ENCODE results near the gene PCDHB9.

The PCDHB9 gene

DNA sequence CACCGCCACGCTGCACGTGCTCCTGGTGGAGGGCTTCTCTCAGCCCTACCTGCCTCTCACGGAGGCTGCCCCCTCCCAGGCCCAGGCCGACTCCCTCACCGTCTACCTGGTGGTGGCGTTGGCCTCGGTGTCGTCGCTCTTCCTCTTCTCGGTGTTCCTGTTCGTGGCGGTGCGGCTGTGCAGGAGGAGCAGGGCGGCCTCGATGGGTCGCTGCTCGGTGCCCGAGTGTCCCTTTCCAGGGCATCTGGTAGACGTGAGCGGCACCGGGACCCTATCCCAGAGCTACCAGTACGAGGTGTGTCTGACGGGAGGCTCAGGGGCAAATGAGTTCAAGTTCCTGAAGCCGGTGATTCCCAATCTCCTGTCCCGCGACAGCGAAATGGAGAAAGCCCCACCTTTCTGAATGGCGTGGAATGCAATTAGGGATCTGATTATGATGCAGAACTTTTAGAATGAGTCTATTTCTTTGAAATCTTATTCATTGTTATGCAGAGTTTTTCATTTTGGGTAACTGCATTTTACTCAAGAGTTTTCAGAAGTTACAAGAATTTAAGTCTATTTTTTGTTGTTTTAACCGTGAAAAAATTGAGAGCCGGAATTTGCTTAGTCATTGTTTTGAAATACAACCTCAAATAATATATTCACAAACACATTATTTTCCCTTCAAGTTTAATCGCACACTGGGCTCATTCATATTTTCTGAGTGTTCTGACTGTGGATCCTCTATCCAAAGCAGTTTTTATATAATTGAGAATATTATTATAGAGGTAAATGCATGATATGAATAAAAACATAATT, 49.8 kb downstream of the PCDHB9 start:
- Histone ChIP-seq H2AFZ (ENCODE audit: low read depth) (no peak overlapping the region), H3K4me1 (ENCODE audit: low read depth, poor library complexity, severe bottlenecking) (no peaks in the 10 kb centered on the region), H3K36me3 (ENCODE audit: insufficient read depth) (no peaks in the 10 kb centered on the region), H4K20me1 (ENCODE audit: insufficient read depth) (no peaks in the 10 kb centered on the region), H3K4me2 (no peak overlapping the region), H3K4me3 (IDR thresholded peaks at IDR 0.05; ENCODE audit: insufficient read depth, low read depth, low read length) (no peak overlapping the region), H3K27ac (no peak overlapping the region), H3K9ac (no peak overlapping the region), H3K27me3 (ENCODE audit: insufficient read depth, low read depth) (no peaks in the 10 kb centered on the region), H3K79me2 (ENCODE audit: insufficient read depth, low read depth) (no peaks in the 10 kb centered on the region)
- TF ChIP-seq, protein P1, sequence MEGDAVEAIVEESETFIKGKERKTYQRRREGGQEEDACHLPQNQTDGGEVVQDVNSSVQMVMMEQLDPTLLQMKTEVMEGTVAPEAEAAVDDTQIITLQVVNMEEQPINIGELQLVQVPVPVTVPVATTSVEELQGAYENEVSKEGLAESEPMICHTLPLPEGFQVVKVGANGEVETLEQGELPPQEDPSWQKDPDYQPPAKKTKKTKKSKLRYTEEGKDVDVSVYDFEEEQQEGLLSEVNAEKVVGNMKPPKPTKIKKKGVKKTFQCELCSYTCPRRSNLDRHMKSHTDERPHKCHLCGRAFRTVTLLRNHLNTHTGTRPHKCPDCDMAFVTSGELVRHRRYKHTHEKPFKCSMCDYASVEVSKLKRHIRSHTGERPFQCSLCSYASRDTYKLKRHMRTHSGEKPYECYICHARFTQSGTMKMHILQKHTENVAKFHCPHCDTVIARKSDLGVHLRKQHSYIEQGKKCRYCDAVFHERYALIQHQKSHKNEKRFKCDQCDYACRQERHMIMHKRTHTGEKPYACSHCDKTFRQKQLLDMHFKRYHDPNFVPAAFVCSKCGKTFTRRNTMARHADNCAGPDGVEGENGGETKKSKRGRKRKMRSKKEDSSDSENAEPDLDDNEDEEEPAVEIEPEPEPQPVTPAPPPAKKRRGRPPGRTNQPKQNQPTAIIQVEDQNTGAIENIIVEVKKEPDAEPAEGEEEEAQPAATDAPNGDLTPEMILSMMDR (conservative IDR thresholded peaks at IDR 0.05; ENCODE audit: low read depth, low read length), result no peak
